Measurements from ENCODE around the gene PDE2A. TPM values are rescaled to one million over a fixed set of nuclear protein-coding genes. Genes with fewer than 3 reads are reported as not detected.

Gene PDE2A
- total and polyA plus RNA-seq, 2 of the 4 experiments (the other 2 are of a cell fraction), result 0.02 TPM; not detected in 1

- H3K4me1 ChIP-seq (ENCODE audit: control insufficient read depth, insufficient read depth, low read length), result no peaks in the 10 kb centered on the region; the same call in 1 of the 2 replicates
- no peak overlapping the region for H2BK15ac ChIP-seq (ENCODE audit: low read depth, low read length)
- CTCF ChIA-PET, result no interaction called here
- in situ Hi-C loops (cut with MboI; ENCODE audit: low sequenced_read_pairs), result loop anchor here (10.0 kb wide), 1 partner anchor 65 kb away; no protein-coding TSS in a partner anchor
- H3K4me2 ChIP-seq (ENCODE audit: low read depth, low read length), result no peak overlapping the region
- no peak overlapping the region for H2AFZ ChIP-seq (replicated peaks; ENCODE audit: low read length, poor library complexity)
- H4K8ac ChIP-seq (ENCODE audit: low read depth in 2 of 2, low read length in 2 of 2), result no peak overlapping the region
- H2AK9ac ChIP-seq (replicated peaks; ENCODE audit: low read depth, low read length, poor library complexity), result no peak overlapping the region
- H3K9me3 ChIP-seq (ENCODE audit: control insufficient read depth, insufficient read depth, low read length), result peaks cover 7% of the 10 kb centered on the region; the same call in 1 of the 2 replicates
- H2BK5ac ChIP-seq (ENCODE audit: low read depth, low read length, poor library complexity, severe bottlenecking), result no peak overlapping the region
- no peak overlapping the region for H3K23ac ChIP-seq (ENCODE audit: low read depth, low read length)
- H2AK5ac ChIP-seq (ENCODE audit: low read depth, low read length), result no peak overlapping the region
- H4K91ac ChIP-seq (ENCODE audit: insufficient read depth, low read depth, low read length), result no peak overlapping the region
- H3K27ac ChIP-seq (ENCODE audit: insufficient read depth, low read length), result no peak overlapping the region
- H3K27me3 ChIP-seq (ENCODE audit: control insufficient read depth, insufficient read depth, low read length), result peaks cover 71% of the 10 kb centered on the region
- no peaks in the 10 kb centered on the region for H3K79me1 ChIP-seq (ENCODE audit: low read depth in 1 of 2, low read length in 2 of 2)
- H3K4me3 ChIP-seq (ENCODE audit: insufficient read depth, low read depth, low read length), result no peak overlapping the region
- no peak overlapping the region for H3K9ac ChIP-seq (ENCODE audit: low read depth, low read length)
- no peak overlapping the region for H3K18ac ChIP-seq (ENCODE audit: low read depth, low read length)
- H3K56ac ChIP-seq (ENCODE audit: extremely low read depth, insufficient read depth, low read length), result no peak overlapping the region
- H3K4ac ChIP-seq (ENCODE audit: low read depth, low read length), result no peak overlapping the region
- DNase-seq (no peak), ATAC-seq (ENCODE audit: low read depth) (no peak)
- WGBS, 2 experiments (ENCODE audit: extremely low coverage in 2 of 2, insufficient read length in 1 of 2), result no CpG with 5 or more reads among the region's 10 CpGs
- H4K5ac ChIP-seq (ENCODE audit: low read depth, low read length), result no peak overlapping the region
- no TSS peak for BruUV-seq (replicated peaks)
- H3K14ac ChIP-seq (replicated peaks; ENCODE audit: low read depth, low read length), result no peak overlapping the region
- H4K20me1 ChIP-seq (ENCODE audit: insufficient read depth, low read length), result no peaks in the 10 kb centered on the region
- dilution Hi-C loops (cut with HindIII; ENCODE audit: low sequenced_read_pairs, unreplicated experiment), result no loop called here
- H3K36me3 ChIP-seq (ENCODE audit: control insufficient read depth, insufficient read depth, low read length), result no peaks in the 10 kb centered on the region
- POLR2A ChIA-PET (ENCODE audit: unreplicated experiment), result no interaction called here
- H2BK20ac ChIP-seq (ENCODE audit: low read depth, low read length), result no peak overlapping the region
- no peaks in the 10 kb centered on the region for H3K9me1 ChIP-seq (ENCODE audit: insufficient read depth, low read length)
- no peak overlapping the region for H2BK120ac ChIP-seq (ENCODE audit: low read depth, low read length)
- intact Hi-C loops (cut with micrococcal nuclease), result no loop called here
- no peak for TF ChIP-seq RAD21 (IDR thresholded peaks at IDR 0.05; ENCODE audit: low read length)
- TF ChIP-seq RFX5 (IDR thresholded peaks at IDR 0.05; ENCODE audit: low read depth, low read length), result no peak
- TF ChIP-seq MAZ (IDR thresholded peaks at IDR 0.05; ENCODE audit: borderline replicate concordance, low read depth, low read length), result no peak
- TF ChIP-seq MXI1 (IDR thresholded peaks at IDR 0.05; ENCODE audit: borderline replicate concordance, low read depth, low read length), result no peak
- TF ChIP-seq RCOR1 (IDR thresholded peaks at IDR 0.05; ENCODE audit: insufficient replicate concordance, low read length), result no peak
- TF ChIP-seq CEBPB (IDR thresholded peaks at IDR 0.05; ENCODE audit: low read depth, low read length), result no peak
- TF ChIP-seq FOS (IDR thresholded peaks at IDR 0.05; ENCODE audit: low read depth, low read length), result no peak
- TF ChIP-seq SMC3 (IDR thresholded peaks at IDR 0.05; ENCODE audit: low read depth, low read length), result no peak
- TF ChIP-seq MAFK (IDR thresholded peaks at IDR 0.05; ENCODE audit: low read depth, low read length), result no peak
- TF ChIP-seq, protein P1, sequence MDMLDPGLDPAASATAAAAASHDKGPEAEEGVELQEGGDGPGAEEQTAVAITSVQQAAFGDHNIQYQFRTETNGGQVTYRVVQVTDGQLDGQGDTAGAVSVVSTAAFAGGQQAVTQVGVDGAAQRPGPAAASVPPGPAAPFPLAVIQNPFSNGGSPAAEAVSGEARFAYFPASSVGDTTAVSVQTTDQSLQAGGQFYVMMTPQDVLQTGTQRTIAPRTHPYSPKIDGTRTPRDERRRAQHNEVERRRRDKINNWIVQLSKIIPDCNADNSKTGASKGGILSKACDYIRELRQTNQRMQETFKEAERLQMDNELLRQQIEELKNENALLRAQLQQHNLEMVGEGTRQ (IDR thresholded peaks at IDR 0.05; ENCODE audit: low read depth, low read length), result no peak
- TF ChIP-seq NFE2L2 (IDR thresholded peaks at IDR 0.05; ENCODE audit: low read depth, low read length), result no peak
- TF ChIP-seq CHD1 (IDR thresholded peaks at IDR 0.05; ENCODE audit: low read depth, low read length), result no peak
- no peak for TF ChIP-seq BHLHE40 (IDR thresholded peaks at IDR 0.05; ENCODE audit: low read depth, low read length)
- no peak for TF ChIP-seq ELK1 (IDR thresholded peaks at IDR 0.05; ENCODE audit: borderline replicate concordance, low read depth, low read length)
- TF ChIP-seq POLR2A (IDR thresholded peaks at IDR 0.05; ENCODE audit: low read depth, low read length), result no peak
Observed at GRCh38 chr11:72579816-72580641, 94.2 kb downstream of the PDE2A start.

All from IMR-90 (cell line).